IMR-90 (cell line): ENCODE measurements around the gene RSL1D1. TPM values are rescaled to one million over a fixed set of nuclear protein-coding genes. Genes with fewer than 3 reads are reported as not detected.

Experiments
- polyA plus RNA-seq, 3 experiments: library from polyadenylated mRNA; depleted of rRNA; stranded (reverse); fragments of >200 nt; gene quantifications; 2 replicates each; pipeline ENCODE4 v1.2.3, GENCODE V29; 2012; ENCODE audit warnings: low replicate concordance in 1 of 3
- total RNA-seq: library from RNA; depleted of rRNA; stranded (reverse); fragments of >200 nt; gene quantifications from 2 replicates; pipeline ENCODE4 v1.2.3, GENCODE V29; 2012; rRNA removed

Gene RSL1D1
- total and polyA plus RNA-seq, 2 of the 4 experiments (the other 2 are of a cell fraction), result 63.8 to 77.4 TPM

Other genes with a start within 250 kb of the RSL1D1 start
- gene SNN, start 183.1 kb downstream of the RSL1D1 start, total RNA-seq, result 8.6 and 10.0 TPM in 2 replicates
- 11.8 and 13.0 TPM in 2 replicates for gene SNN, start 183.1 kb downstream of the RSL1D1 start, polyA plus RNA-seq (2012; rRNA removed)
- gene TXNDC11, start 108.7 kb downstream of the RSL1D1 start, total RNA-seq, result 23.9 and 25.3 TPM in 2 replicates
- 42.9 and 50.0 TPM in 2 replicates for gene TXNDC11, start 108.7 kb downstream of the RSL1D1 start, polyA plus RNA-seq (2012; rRNA removed)
- 22.2 and 33.3 TPM in 2 replicates for gene ZC3H7A, start 54.3 kb downstream of the RSL1D1 start, total RNA-seq
- 48.3 and 53.9 TPM in 2 replicates for gene ZC3H7A, start 54.3 kb downstream of the RSL1D1 start, polyA plus RNA-seq (2012; rRNA removed)
- 84.8 and 121 TPM in 2 replicates for gene GSPT1, start 64.4 kb upstream of the RSL1D1 start, total RNA-seq
- gene GSPT1, start 64.4 kb upstream of the RSL1D1 start, polyA plus RNA-seq (2012; rRNA removed), result 68.8 and 76.3 TPM in 2 replicates
- 1.4 and 2.2 TPM in 2 replicates for gene NPIPB2, start 90.5 kb upstream of the RSL1D1 start, total RNA-seq
- 7.7 and 13.4 TPM in 2 replicates for gene NPIPB2, start 90.5 kb upstream of the RSL1D1 start, polyA plus RNA-seq (2012; rRNA removed)
- gene TNFRSF17, start 113.7 kb upstream of the RSL1D1 start, total RNA-seq, result not detected in 2 replicates
- not detected in 2 replicates for gene TNFRSF17, start 113.7 kb upstream of the RSL1D1 start, polyA plus RNA-seq (2012; rRNA removed)
- 14.7 and 21.3 TPM in 2 replicates for gene SNX29, start 125.2 kb upstream of the RSL1D1 start, total RNA-seq
- 5.0 TPM in 2 replicates for gene SNX29, start 125.2 kb upstream of the RSL1D1 start, polyA plus RNA-seq (2012; rRNA removed)